ENCODE results near the gene PGBD1.
A peak's percentile ranks its signal among the peaks of the same experiment; 100 is the strongest.
"Not testable (repeated sequence)": the region's sequence is repeated elsewhere in the genome, so short reads cannot be mapped to it uniquely, and the experiment has no call there.

The PGBD1 gene

GRCh38 chr6:28277746-28278145, 3.6 kb upstream of the PGBD1 start:
- no peak for DNase-seq

GRCh38 chr6:28280595-28281287, 631 bp upstream of the PGBD1 start:
- DNase-seq = no peak

- DNase-seq = no peak
Observed at GRCh38 chr6:28282926-28283325, 1.6 kb downstream of the PGBD1 start.

- DNase-seq = no peak
Observed at GRCh38 chr6:28291573-28291972, 10.2 kb downstream of the PGBD1 start.

GRCh38 chr6:28295326-28295725, 14.0 kb downstream of the PGBD1 start:
- DNase-seq = no peak

GRCh38 chr6:28296520-28297060, 15.2 kb downstream of the PGBD1 start:
- no peak for DNase-seq

GRCh38 chr6:28303570-28303969, 22.2 kb downstream of the PGBD1 start:
- DNase-seq = no peak

- DNase-seq = not testable (repeated sequence)
Observed at GRCh38 chr6:28306363-28306762, 25.0 kb downstream of the PGBD1 start.

GRCh38 chr6:28311139-28311823, 29.9 kb downstream of the PGBD1 start:
- DNase-seq = no peak

- no peak for DNase-seq
Observed at GRCh38 chr6:28312939-28313338, 31.6 kb downstream of the PGBD1 start.

GRCh38 chr6:28315628-28316027, 34.3 kb downstream of the PGBD1 start:
- no peak for DNase-seq

- not testable (repeated sequence) for DNase-seq
Observed at GRCh38 chr6:28317866-28318265, 36.5 kb downstream of the PGBD1 start.

- DNase-seq = no peak
Observed at GRCh38 chr6:28322661-28323060, 41.3 kb downstream of the PGBD1 start.

- no peak for DNase-seq
Observed at GRCh38 chr6:28323813-28324424, 42.5 kb downstream of the PGBD1 start.

GRCh38 chr6:28326371-28326948, 45.1 kb downstream of the PGBD1 start:
- DNase-seq = no peak

- no peak for DNase-seq
Observed at GRCh38 chr6:28330041-28330440, 48.7 kb downstream of the PGBD1 start.

- DNase-seq = no peak
Observed at GRCh38 chr6:28333047-28333446, 51.7 kb downstream of the PGBD1 start.

GRCh38 chr6:28333599-28334018, 52.2 kb downstream of the PGBD1 start:
- DNase-seq = no peak

GRCh38 chr6:28334286-28335039, 53.1 kb downstream of the PGBD1 start:
- no peak for DNase-seq

GRCh38 chr6:28335040-28335563, 53.7 kb downstream of the PGBD1 start:
- no peak for DNase-seq

GRCh38 chr6:28335564-28336283, 54.4 kb downstream of the PGBD1 start, which contains the start of gene ZSCAN31:
ZSCAN31 (minus strand) TSS chr6:28336148; CDS start chr6:28329683, 6,465 bp downstream.
- DNase-seq = peak; percentile 85

Measured in NCI-H524 treated with DMSO at 0.1 percent for 48 hours (cell line).